ENCODE measurements around the gene FAHD2B.
"Not testable (repeated sequence)": the region's sequence is repeated elsewhere in the genome, so short reads cannot be mapped to it uniquely, and the experiment has no call there.

FAHD2B gene

GRCh38 chr2:97094772-97095611 is at the start of gene FAHD2B:
TSS of gene FAHD2B (minus strand) at chr2:97094882. CDS start at chr2:97091706, 3,176 bp downstream.
- DNase-seq, result peak; percentile 83

- not testable (repeated sequence) for DNase-seq
These were observed 49.3 kb upstream of the FAHD2B start for GRCh38 chr2:97144016-97144415.

GRCh38 chr2:97129090-97129489 is 34.4 kb upstream of the FAHD2B start:
- not testable (repeated sequence) for DNase-seq

- DNase-seq, result not testable (repeated sequence)
These were observed 19.2 kb upstream of the FAHD2B start for GRCh38 chr2:97113882-97114255.

- DNase-seq, result peak; percentile 83
These were observed 18.6 kb upstream of the FAHD2B start, which contains the start of gene ANKRD36 for GRCh38 chr2:97113050-97113881. TSS of gene ANKRD36 (plus strand) at chr2:97113153. CDS start at chr2:97113740, 587 bp downstream.

GRCh38 chr2:97112320-97113049 is 17.8 kb upstream of the FAHD2B start:
- peak; percentile 24 for DNase-seq

- DNase-seq, result not testable (repeated sequence)
These were observed 16.6 kb upstream of the FAHD2B start for GRCh38 chr2:97111246-97111645.

- not testable (repeated sequence) for DNase-seq
These were observed 12.2 kb upstream of the FAHD2B start for GRCh38 chr2:97106878-97107277.

- not testable (repeated sequence) for DNase-seq
These were observed 4.2 kb upstream of the FAHD2B start for GRCh38 chr2:97098786-97099372.

GRCh38 chr2:97095661-97096060 is 979 bp upstream of the FAHD2B start:
- no peak for DNase-seq

GRCh38 chr2:97093983-97094771 is 505 bp downstream of the FAHD2B start:
- not testable (repeated sequence) for DNase-seq

- not testable (repeated sequence) for DNase-seq
These were observed 1.7 kb downstream of the FAHD2B start for GRCh38 chr2:97092946-97093345.

GRCh38 chr2:97088706-97089105 is 6.0 kb downstream of the FAHD2B start:
- DNase-seq, result not testable (repeated sequence)

GRCh38 chr2:97085093-97085492 is 9.6 kb downstream of the FAHD2B start:
- not testable (repeated sequence) for DNase-seq

GRCh38 chr2:97083516-97083915 is 11.2 kb downstream of the FAHD2B start:
- DNase-seq, result not testable (repeated sequence)

GRCh38 chr2:97082206-97082605 is 12.5 kb downstream of the FAHD2B start:
- DNase-seq, result not testable (repeated sequence)

- not testable (repeated sequence) for DNase-seq
These were observed 13.8 kb downstream of the FAHD2B start for GRCh38 chr2:97080855-97081254.

GRCh38 chr2:97077213-97077612 is 17.5 kb downstream of the FAHD2B start:
- not testable (repeated sequence) for DNase-seq

GRCh38 chr2:97070915-97071314 is 23.8 kb downstream of the FAHD2B start:
- DNase-seq, result not testable (repeated sequence)

GRCh38 chr2:97068722-97069121 is 26.0 kb downstream of the FAHD2B start:
- not testable (repeated sequence) for DNase-seq

- no peak for DNase-seq
These were observed 26.6 kb downstream of the FAHD2B start for GRCh38 chr2:97068074-97068473.

All from stimulated activated CD4-positive, alpha-beta T cell treated with anti-CD3 and anti-CD28 coated beads, Interleukin-12 subunit alpha, Interleukin-12 subunit beta, amount 100 ng/mL, for 4 hours (primary cell).